Colonic mucosa (tissue), 4 donors: Measurements from ENCODE around the gene LDLRAD1. TPM values are rescaled to one million over a fixed set of nuclear protein-coding genes. Genes with fewer than 3 reads are reported as not detected.

Source experiments
- DNase-seq: peaks from one replicate; pipeline ENCODE4 v3.0.0-alpha.2; 2020
- H3K27ac ChIP-seq: fragments of 200-600 bp; one replicate; pipeline ENCODE4 v1.8.0; 2021
- H3K27me3 ChIP-seq: fragments of 200-600 bp; one replicate; pipeline ENCODE4 v1.8.0; 2021
- H3K36me3 ChIP-seq: fragments of 200-600 bp; one replicate; pipeline ENCODE4 v1.8.0; 2021
- H3K4me1 ChIP-seq: fragments of 200-600 bp; one replicate; pipeline ENCODE4 v1.8.0; 2021; ENCODE audit warnings: mild to moderate bottlenecking
- H3K4me3 ChIP-seq: fragments of 200-600 bp; one replicate; pipeline ENCODE4 v1.8.0; 2021
- H3K9ac ChIP-seq, 2 donors: one replicate each; pipeline ENCODE4 v1.7.0; 2013; ENCODE audit warnings: control low read depth in 2 of 2, low read depth in 2 of 2, low read length in 2 of 2
- H3K9me3 ChIP-seq: fragments of 200-600 bp; one replicate; pipeline ENCODE4 v1.8.0; 2021
- CTCF ChIP-seq: fragments of 200-600 bp; IDR thresholded peaks from one replicate; pipeline ENCODE4 v1.8.0; 2022; ENCODE audit warnings: antibody characterized with exemption, mild to moderate bottlenecking
- intact Hi-C: fragments of 100-400 bp; cut with DNase I; formaldehyde crosslinking; loops from one replicate; pipeline ENCODE4 v1.14.1; 2022
- microRNA-seq: library from miRNA; unstranded; fragments of <30 nt; microRNA quantifications from one replicate; pipeline ENCODE4, GENCODE V29; 2019
- total RNA-seq, 2 donors: library from RNA; stranded (reverse); fragmentation: NEBNext Ultra II Directional in 1 of 2; extraction: Animal tissue kit (Norgen Biotek cat#: 25700) in 1 of 2; gene quantifications; one replicate each; pipeline ENCODE4 v1.2.1, GENCODE V29; 2021
- donor health status: healthy.
- donor health status: DM: no; HTN: no; CAD: no.
- donor health status: DM: no; HTN: no; CAD: no.

LDLRAD1 gene
- total RNA-seq, 2 donors from 2014 or later = 0.24 TPM; not detected in 1

GRCh38 chr1:53964109-53964508 lies 53.9 kb downstream of the LDLRAD1 start:
- Histone ChIP-seq H3K27me3 (no peaks in the 10 kb centered on the region), H3K36me3 (no peaks in the 10 kb centered on the region), H3K4me3 (no peak overlapping the region), H3K4me1 (no peaks in the 10 kb centered on the region), H3K27ac (no peak overlapping the region), H3K9me3 (no peaks in the 10 kb centered on the region), H3K9ac (no peak overlapping the region)
- DNase-seq = no peak
- TF ChIP-seq CTCF = no peak
- intact Hi-C loops = loop anchor here (5.0 kb wide), 1 partner anchor 87 kb away; no protein-coding TSS in a partner anchor

GRCh38 chr1:53963460-53963859 lies 54.5 kb downstream of the LDLRAD1 start:
- Histone ChIP-seq H3K4me1 (no peaks in the 10 kb centered on the region), H3K4me3 (no peak overlapping the region), H3K9ac (no peak overlapping the region), H3K36me3 (no peaks in the 10 kb centered on the region), H3K27me3 (no peaks in the 10 kb centered on the region), H3K9me3 (no peaks in the 10 kb centered on the region), H3K27ac (no peak overlapping the region)
- TF ChIP-seq CTCF = no peak
- intact Hi-C loops = loop anchor here (5.0 kb wide), 1 partner anchor 86 kb away; no protein-coding TSS in a partner anchor
- DNase-seq = no peak

DNA sequence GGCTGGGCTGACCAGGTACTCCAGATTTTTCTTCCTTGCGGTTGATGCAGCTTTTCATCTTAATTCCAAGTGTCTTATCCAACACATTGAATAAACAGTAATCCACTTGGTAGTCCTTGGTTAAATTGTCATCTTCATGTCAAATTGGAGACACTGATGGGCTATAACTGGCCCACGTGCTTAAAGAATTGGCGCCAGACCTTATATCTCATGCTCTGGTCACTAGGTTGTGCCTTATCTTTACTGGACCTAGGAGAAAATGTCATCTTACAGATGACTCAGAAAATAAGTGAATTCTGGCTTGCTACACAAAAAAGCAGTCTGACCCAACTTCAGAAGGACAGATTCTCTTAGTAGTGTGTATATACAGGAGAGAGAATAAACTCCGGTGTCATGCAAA lies 55.6 kb downstream of the LDLRAD1 start:
- no peaks in the 10 kb centered on the region for H3K9me3 ChIP-seq
- no peak for DNase-seq
- H3K27me3 ChIP-seq = no peaks in the 10 kb centered on the region
- no peak overlapping the region for H3K27ac ChIP-seq
- H3K4me1 ChIP-seq = no peaks in the 10 kb centered on the region
- no peak overlapping the region for H3K4me3 ChIP-seq
- H3K36me3 ChIP-seq = no peaks in the 10 kb centered on the region
- no peak for TF ChIP-seq CTCF
- intact Hi-C loops = loop anchor here (5.0 kb wide), 1 partner anchor 85 kb away; no protein-coding TSS in a partner anchor
- H3K9ac ChIP-seq = no peak overlapping the region

DNA sequence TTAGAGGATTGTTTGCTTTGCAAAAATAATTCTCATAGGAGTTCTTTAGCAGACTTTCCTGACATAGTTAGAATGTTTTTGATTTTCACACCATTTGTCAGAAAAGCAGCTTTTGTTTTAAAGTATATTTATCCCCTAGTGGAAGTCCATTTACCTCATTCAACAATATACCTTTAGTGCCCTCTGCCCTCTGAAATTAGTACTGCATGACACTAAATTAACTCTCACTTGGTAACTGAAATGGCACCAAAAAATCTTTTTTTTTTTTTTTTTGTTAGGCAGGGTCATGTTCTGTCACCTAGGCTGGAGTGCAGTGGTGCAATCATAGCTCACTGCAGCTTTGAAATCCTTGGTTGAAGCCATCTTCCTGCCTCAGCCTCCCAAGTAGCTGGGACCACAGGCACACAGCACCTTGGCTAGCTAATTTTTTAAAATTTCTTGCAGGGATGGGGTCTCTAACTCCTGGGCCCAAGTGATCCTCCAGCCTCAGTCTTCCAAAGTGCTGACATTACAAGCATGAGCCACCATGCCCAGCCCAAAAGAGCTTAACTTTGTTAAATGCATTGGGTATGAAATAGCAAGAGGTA lies 58.2 kb downstream of the LDLRAD1 start:
- Histone ChIP-seq H3K27ac (no peak overlapping the region), H3K27me3 (no peaks in the 10 kb centered on the region), H3K4me3 (no peak overlapping the region), H3K4me1 (no peaks in the 10 kb centered on the region), H3K9me3 (no peaks in the 10 kb centered on the region), H3K9ac (no peak overlapping the region), H3K36me3 (no peaks in the 10 kb centered on the region)
- peak; percentile 62 for TF ChIP-seq CTCF
- intact Hi-C loops = loop anchor here (5.0 kb wide), 1 partner anchor 82 kb away; no protein-coding TSS in a partner anchor
- no peak for DNase-seq

Small RNAs within 50 kb of the gene (microRNA-seq; reads per million reads assigned to microRNA genes)
- 3.9 reads per million for gene MIR4781

Other genes with a start within 250 kb of the LDLRAD1 start
- 10 to 100 TPM; 17.3 to 39.4 TPM for gene NDC1, start 179.9 kb downstream of the LDLRAD1 start, total RNA-seq
- gene YIPF1, start 128.4 kb downstream of the LDLRAD1 start, total RNA-seq = 10 to 100 TPM; 30.4 to 35.3 TPM
- under 1 TPM in 1 of 2 donors, not detected in 1; 0.32 TPM for gene DIO1, start 124.0 kb downstream of the LDLRAD1 start, total RNA-seq
- 10 to 100 TPM; 15.1 to 17.5 TPM for gene IFT25, start 72.5 kb downstream of the LDLRAD1 start, total RNA-seq
- gene LRRC42, start 71.8 kb downstream of the LDLRAD1 start, total RNA-seq = 10 to 100 TPM; 23.2 to 24.8 TPM
- gene TMEM59, start 35.0 kb upstream of the LDLRAD1 start, total RNA-seq = 100 to 1,000 TPM; 470 to 887 TPM
- 1 to 10 TPM; 4.4 to 5.9 TPM for gene TCEANC2, start 35.4 kb upstream of the LDLRAD1 start, total RNA-seq
- under 1 TPM in 1 of 2 donors, not detected in 1; 0.10 TPM for gene CDCP2, start 134.8 kb upstream of the LDLRAD1 start, total RNA-seq
- gene CYB5RL, start 181.8 kb upstream of the LDLRAD1 start, total RNA-seq = 10 to 100 TPM in 1 of 2 donors, 1 to 10 TPM in 1; 3.6 to 12.1 TPM
- 100 to 1,000 TPM in 1 of 2 donors, 10 to 100 TPM in 1; 76.7 to 157 TPM for gene MRPL37, start 182.0 kb upstream of the LDLRAD1 start, total RNA-seq